Gastroesophageal sphincter (tissue), 4 donors: Measurements from ENCODE around the gene CUX1. TPM values are rescaled to one million over a fixed set of nuclear protein-coding genes. Genes with fewer than 3 reads are reported as not detected.
"Not testable (repeated sequence)": the region's sequence is repeated elsewhere in the genome, so short reads cannot be mapped to it uniquely, and the experiment has no call there.

Experiments
- ATAC-seq: fragments of 150-250 bp; one replicate; pipeline ENCODE4 v1.9.1; 2016; ENCODE audit warnings: mild to moderate bottlenecking, moderate library complexity
- H3K27ac ChIP-seq, 4 donors: fragments of 200-600 bp; sonication (generic) in 3 of 4; 1 replicate in 3 of 4; 2 replicates in 1 of 4; pipeline ENCODE4 v1.5.1; 2016 to 2019
- H3K27me3 ChIP-seq: fragments of 200-600 bp; sonication (generic); one replicate; pipeline ENCODE4 v1.5.1; 2019
- H3K36me3 ChIP-seq, 2 donors: fragments of 200-600 bp; sonication (generic); one replicate each; pipeline ENCODE4 v1.5.1; 2019; ENCODE audit warnings: control low read depth in 1 of 2
- H3K4me1 ChIP-seq, 3 donors: fragments of 200-600 bp; sonication (generic); 1 replicate in 2 of 3; 2 replicates in 1 of 3; pipeline ENCODE4 v1.5.1; 2016 to 2019; ENCODE audit warnings: control low read depth in 2 of 3
- H3K4me3 ChIP-seq, 2 donors: fragments of 200-600 bp; sonication (generic); one replicate each; pipeline ENCODE4 v1.5.1; 2019; ENCODE audit warnings: mild to moderate bottlenecking in 1 of 2, moderate library complexity in 1 of 2
- H3K9me3 ChIP-seq, 3 donors: fragments of 200-600 bp; sonication (generic); one replicate each; pipeline ENCODE4 v1.5.1; 2017 to 2019; ENCODE audit warnings: control low read depth in 2 of 3
- CTCF ChIP-seq, 4 experiments: fragments of 200-600 bp in 2 of 4; fragments of 450-650 bp in 2 of 4; sonication (generic) in 1 of 4; IDR thresholded peaks; one replicate each; pipeline ENCODE4 v1.5.1; 2017 to 2019; ENCODE audit warnings: antibody characterized with exemption in 4 of 4, mild to moderate bottlenecking in 2 of 4, moderate library complexity in 2 of 4
- EP300 ChIP-seq: sonication (generic); formaldehyde crosslinking; IDR thresholded peaks from one replicate; pipeline ENCODE4 v1.6.1; 2017; ENCODE audit warnings: antibody characterized with exemption, mild to moderate bottlenecking
- POLR2A ChIP-seq, 2 donors: fragments of 450-650 bp; IDR thresholded peaks; one replicate each; pipeline ENCODE4 v1.6.1; 2017; ENCODE audit warnings: antibody characterized with exemption in 2 of 2, mild to moderate bottlenecking in 2 of 2, moderate library complexity in 1 of 2
- POLR2AphosphoS5 ChIP-seq: sonication (generic); formaldehyde crosslinking; IDR thresholded peaks from one replicate; pipeline ENCODE4 v1.6.1; 2017; ENCODE audit warnings: antibody characterized with exemption
- WGBS, 2 donors: methylation state at CpG; one replicate each; pipeline ENCODE4 v1.1.5; 2018; ENCODE audit warnings: low coverage in 1 of 2; 5-methylcytosine and 5-hydroxymethylcytosine counted together
- total RNA-seq, 4 donors: library from RNA; depleted of rRNA; stranded (reverse); fragments of >200 nt; gene quantifications; one replicate each; pipeline ENCODE4 v1.1.0, GENCODE V29; 2016

CUX1 gene
- total RNA-seq, 4 donors from 2014 or later: 84.4 to 134 (median 110) TPM

GRCh38 chr7:101829821-101830220 lies 12.4 kb downstream of the CUX1 start:
- WGBS, 2 donors: no CpG with 5 or more reads among the region's 8 CpGs
- Histone ChIP-seq H3K4me3 (no peak overlapping the region), H3K36me3 (no peaks in the 10 kb centered on the region), H3K27ac (no peak overlapping the region), H3K9me3 (no peaks in the 10 kb centered on the region), H3K27me3 (no peaks in the 10 kb centered on the region), H3K4me1 (peaks cover 0 to 49% (median 4%) of the 10 kb centered on the region in 3 donors)
- TF ChIP-seq POLR2A (IDR thresholded peaks at IDR 0.05): no peak
- ATAC-seq: no peak

- H3K27me3 ChIP-seq, H3K27ac ChIP-seq, H3K36me3 ChIP-seq, H3K4me3 ChIP-seq, H3K9me3 ChIP-seq, ATAC-seq: not testable (repeated sequence)
- WGBS, 2 donors: 100% methylated on average over 3 to 4 of the region's 10 CpGs
- peaks cover 0 to 40% (median 4%) of the 10 kb centered on the region in 3 donors for H3K4me1 ChIP-seq
Measured at GRCh38 chr7:101831396-101831795, 14.0 kb downstream of the CUX1 start.

GRCh38 chr7:101832205-101832631 lies 14.8 kb downstream of the CUX1 start:
- no peak overlapping the region for H3K4me3 ChIP-seq
- 78 to 93% methylated on average over 6 to 9 of the region's 14 CpGs for WGBS, 2 donors
- no peak for ATAC-seq
- TF ChIP-seq POLR2A (IDR thresholded peaks at IDR 0.05): no peak
- no peak for TF ChIP-seq CTCF (IDR thresholded peaks at IDR 0.05)
- TF ChIP-seq POLR2AphosphoS5: no peak
- TF ChIP-seq EP300: no peak
- H3K36me3 ChIP-seq: no peaks in the 10 kb centered on the region
- H3K27ac ChIP-seq: no peak overlapping the region
- H3K4me1 ChIP-seq: peaks cover 0 to 34% (median 4%) of the 10 kb centered on the region in 3 donors
- no peaks in the 10 kb centered on the region for H3K9me3 ChIP-seq
- no peaks in the 10 kb centered on the region for H3K27me3 ChIP-seq

GRCh38 chr7:101832685-101833375 lies 15.4 kb downstream of the CUX1 start:
- 94% methylated on average over 7 to 9 of the region's 14 CpGs for whole genome bisulfite sequencing, 2 donors

GRCh38 chr7:101833799-101834198 lies 16.4 kb downstream of the CUX1 start:
- H3K4me3 ChIP-seq: no peak overlapping the region
- TF ChIP-seq POLR2AphosphoS5 (no peak), EP300 (no peak), POLR2A (IDR thresholded peaks at IDR 0.05) (no peak), CTCF (IDR thresholded peaks at IDR 0.05) (no peak)
- no peak for ATAC-seq
- H3K27me3 ChIP-seq: no peaks in the 10 kb centered on the region
- WGBS, 2 donors: 58 to 62% methylated on average over 3 to 7 of the region's 9 CpGs
- H3K9me3 ChIP-seq: no peaks in the 10 kb centered on the region
- H3K27ac ChIP-seq: no peak overlapping the region
- H3K4me1 ChIP-seq: peaks cover 0 to 28% (median 2%) of the 10 kb centered on the region in 3 donors
- no peaks in the 10 kb centered on the region for H3K36me3 ChIP-seq

More at GRCh38 chr7:101832685-101833375, 15.4 kb downstream of the CUX1 start:
- H3K36me3 ChIP-seq: no peaks in the 10 kb centered on the region
- no peak for ATAC-seq
- peaks cover 0 to 34% (median 4%) of the 10 kb centered on the region in 3 donors for H3K4me1 ChIP-seq
- TF ChIP-seq POLR2A (IDR thresholded peaks at IDR 0.05) (no peak), CTCF (IDR thresholded peaks at IDR 0.05) (no peak), POLR2AphosphoS5 (no peak), EP300 (no peak)
- no peak overlapping the region for H3K4me3 ChIP-seq
- no peaks in the 10 kb centered on the region for H3K27me3 ChIP-seq
- H3K9me3 ChIP-seq: no peaks in the 10 kb centered on the region
- no peak overlapping the region for H3K27ac ChIP-seq

GRCh38 chr7:101835136-101835535 lies 17.7 kb downstream of the CUX1 start:
- WGBS, 2 donors: 92 to 97% methylated on average over 12 of the region's 12 CpGs

GRCh38 chr7:101837433-101837832 lies 20.0 kb downstream of the CUX1 start:
- H3K27ac ChIP-seq, H3K9me3 ChIP-seq, ATAC-seq, H3K27me3 ChIP-seq, H3K36me3 ChIP-seq, H3K4me3 ChIP-seq: not testable (repeated sequence)
- 81 to 87% methylated on average over 5 to 6 of the region's 7 CpGs for WGBS, 2 donors
- H3K4me1 ChIP-seq: peaks cover 0 to 21% (median 0%) of the 10 kb centered on the region in 3 donors

More at GRCh38 chr7:101835136-101835535, 17.7 kb downstream of the CUX1 start:
- H3K4me3 ChIP-seq: no peak overlapping the region
- ATAC-seq: no peak
- no peaks in the 10 kb centered on the region for H3K36me3 ChIP-seq
- H3K4me1 ChIP-seq: peaks cover 0 to 24% (median 0%) of the 10 kb centered on the region in 3 donors
- no peaks in the 10 kb centered on the region for H3K9me3 ChIP-seq
- TF ChIP-seq EP300 (no peak), POLR2A (IDR thresholded peaks at IDR 0.05) (no peak), POLR2AphosphoS5 (no peak), CTCF (IDR thresholded peaks at IDR 0.05) (no peak)
- H3K27ac ChIP-seq: no peak overlapping the region
- no peaks in the 10 kb centered on the region for H3K27me3 ChIP-seq
